H9 (cell line): ENCODE results near the gene RBKS. TPM values are rescaled to one million over a fixed set of nuclear protein-coding genes. Genes with fewer than 3 reads are reported as not detected.

ENCODE experiments used
- DNase-seq: peaks from one replicate; pipeline ENCODE4 v3.0.0-alpha.2; 2017
- H2AFZ ChIP-seq: one replicate; pipeline ENCODE4 v1.6.1; 2013; ENCODE audit warnings: mild to moderate bottlenecking, low read length, control low read depth, moderate library complexity
- H2AK5ac ChIP-seq: 2 replicates; pipeline ENCODE4 v1.6.1; 2013; ENCODE audit warnings: low read length, control low read depth, mixed read lengths; ENCODE audit not compliant: insufficient read length
- H2BK120ac ChIP-seq: one replicate; pipeline ENCODE4 v1.6.1; 2013; ENCODE audit warnings: low read depth, mild to moderate bottlenecking, low read length, control low read depth, inconsistent platforms; ENCODE audit not compliant: poor library complexity, severe bottlenecking
- H2BK12ac ChIP-seq: 2 replicates; pipeline ENCODE4 v1.6.1; 2013; ENCODE audit warnings: low read length, control low read depth, mixed read lengths, low read depth; ENCODE audit not compliant: insufficient read length
- H2BK15ac ChIP-seq: 2 replicates; pipeline ENCODE4 v1.6.1; 2013; ENCODE audit warnings: low read depth, low read length, control low read depth
- H2BK20ac ChIP-seq: one replicate; pipeline ENCODE4 v1.6.1; 2013; ENCODE audit warnings: low read depth, mild to moderate bottlenecking, low read length, control low read depth, inconsistent platforms; ENCODE audit not compliant: poor library complexity, severe bottlenecking
- H2BK5ac ChIP-seq: 2 replicates; pipeline ENCODE4 v1.6.1; 2013; ENCODE audit warnings: low read length, control low read depth, mixed read lengths; ENCODE audit not compliant: insufficient read length
- H3K14ac ChIP-seq: 2 replicates; pipeline ENCODE4 v1.6.1; 2013; ENCODE audit warnings: low read length, control low read depth; ENCODE audit not compliant: insufficient read depth
- H3K18ac ChIP-seq: 2 replicates; pipeline ENCODE4 v1.6.1; 2013; ENCODE audit warnings: low read depth, mild to moderate bottlenecking, mixed read lengths, low read length, control low read depth; ENCODE audit not compliant: insufficient read length
- H3K23ac ChIP-seq: 2 replicates; pipeline ENCODE4 v1.6.1; 2013; ENCODE audit warnings: low read length, control low read depth, mixed read lengths, low read depth; ENCODE audit not compliant: insufficient read length
- H3K23me2 ChIP-seq: 2 replicates; pipeline ENCODE4 v1.6.1; 2013; ENCODE audit warnings: low read depth, mild to moderate bottlenecking, mixed read lengths, low read length, control low read depth; ENCODE audit not compliant: insufficient read length, poor library complexity, severe bottlenecking
- H3K27ac ChIP-seq: 2 replicates; pipeline ENCODE4 v1.5.1; 2013; ENCODE audit warnings: low read length, control low read depth, mixed read lengths, low read depth; ENCODE audit not compliant: insufficient read length
- H3K27me3 ChIP-seq: 2 replicates; pipeline ENCODE4 v1.6.1; 2013; ENCODE audit warnings: low read length, control low read depth, inconsistent platforms; ENCODE audit not compliant: insufficient read depth
- H3K4ac ChIP-seq: 2 replicates; pipeline ENCODE4 v1.6.1; 2013; ENCODE audit warnings: low read depth, mild to moderate bottlenecking, control low read depth, inconsistent platforms, low read length, moderate library complexity
- H3K4me1 ChIP-seq: 2 replicates; pipeline ENCODE4 v1.6.1; 2013; ENCODE audit warnings: low read length, control low read depth, inconsistent platforms; ENCODE audit not compliant: insufficient read depth
- H3K4me2 ChIP-seq: 2 replicates; pipeline ENCODE4 v1.6.1; 2013; ENCODE audit warnings: low read length, control low read depth, mixed read lengths; ENCODE audit not compliant: insufficient read length, insufficient read depth
- H3K56ac ChIP-seq: 2 replicates; pipeline ENCODE4 v1.6.1; 2013; ENCODE audit warnings: low read depth, mild to moderate bottlenecking, mixed read lengths, low read length, control low read depth; ENCODE audit not compliant: insufficient read length
- H3K79me1 ChIP-seq: 2 replicates; pipeline ENCODE4 v1.6.1; 2013; ENCODE audit warnings: low read depth, mild to moderate bottlenecking, moderate library complexity, low read length, control low read depth, inconsistent platforms; ENCODE audit not compliant: insufficient read depth, poor library complexity, severe bottlenecking
- H3K79me2 ChIP-seq: 2 replicates; pipeline ENCODE4 v1.6.1; 2013; ENCODE audit warnings: low read length, control low read depth, inconsistent platforms; ENCODE audit not compliant: insufficient read depth
- H3K9ac ChIP-seq: 2 replicates; pipeline ENCODE4 v1.6.1; 2013; ENCODE audit warnings: low read length, control low read depth, mixed read lengths; ENCODE audit not compliant: insufficient read length; ENCODE audit errors: extremely low read depth
- H3K9me3 ChIP-seq: one replicate; pipeline ENCODE4 v1.6.1; 2013; ENCODE audit warnings: low read depth, low read length, inconsistent platforms; ENCODE audit not compliant: control insufficient read depth
- H3T11ph ChIP-seq: one replicate; pipeline ENCODE4 v1.6.1; 2013; ENCODE audit warnings: mild to moderate bottlenecking, low read length, control low read depth, inconsistent platforms
- H4K20me1 ChIP-seq: one replicate; pipeline ENCODE4 v1.6.1; 2013; ENCODE audit not compliant: control insufficient read depth, insufficient read length, insufficient read depth
- H4K5ac ChIP-seq: 2 replicates; pipeline ENCODE4 v1.6.1; 2013; ENCODE audit warnings: low read depth, mild to moderate bottlenecking, mixed read lengths, low read length, control low read depth; ENCODE audit not compliant: insufficient read length
- H4K8ac ChIP-seq: replicated peaks from 2 replicates; pipeline ENCODE4 v1.6.1; 2013; ENCODE audit warnings: low read length, control low read depth, mixed read lengths, low read depth; ENCODE audit not compliant: insufficient read length
- H4K91ac ChIP-seq: 2 replicates; pipeline ENCODE4 v1.6.1; 2013; ENCODE audit warnings: low read depth, mild to moderate bottlenecking, moderate library complexity, mixed read lengths, low read length, control low read depth; ENCODE audit not compliant: insufficient read length
- H3K27ac Mint-ChIP-seq, 3 experiments: 2 replicates in 2 of 3; 3 replicates in 1 of 3; pipeline ENCODE4 v1.8.0; 2020 to 2021; ENCODE audit warnings: mixed read lengths in 3 of 3, mild to moderate bottlenecking in 1 of 3, moderate library complexity in 1 of 3
- H3K27me3 Mint-ChIP-seq: 2 replicates; pipeline ENCODE4 v1.8.0; 2021; ENCODE audit warnings: low read depth, mild to moderate bottlenecking, moderate library complexity, mixed read lengths
- H3K36me3 Mint-ChIP-seq, 3 experiments: 2 replicates in 2 of 3; 3 replicates in 1 of 3; pipeline ENCODE4 v1.8.0; 2020 to 2021; ENCODE audit warnings: low read depth in 3 of 3, mixed read lengths in 3 of 3; ENCODE audit not compliant: insufficient read depth in 1 of 3
- H3K4me1 Mint-ChIP-seq, 2 experiments: 2 replicates each; pipeline ENCODE4 v1.8.0; 2020; ENCODE audit warnings: mixed read lengths in 2 of 2
- H3K4me3 Mint-ChIP-seq, 2 experiments: 2 replicates in 1 of 2; 3 replicates in 1 of 2; pipeline ENCODE4 v1.8.0; 2020 to 2021; ENCODE audit warnings: mild to moderate bottlenecking in 2 of 2, mixed read lengths in 2 of 2, moderate library complexity in 1 of 2
- H3K9me3 Mint-ChIP-seq, 2 experiments: 2 replicates in 1 of 2; 3 replicates in 1 of 2; pipeline ENCODE4 v1.8.0; 2020; ENCODE audit warnings: mild to moderate bottlenecking in 2 of 2, mixed read lengths in 2 of 2, moderate library complexity in 1 of 2
- CTCF ChIP-seq: fragments of 200-600 bp; sonication (generic); conservative IDR thresholded peaks from 3 replicates; pipeline ENCODE4 v1.8.0; 2021; ENCODE audit warnings: antibody characterized with exemption, mild to moderate bottlenecking
- whole genome bisulfite sequencing: extraction: QIAGEN DNeasy Blood & Tissue Kit; methylation state at CpG from one replicate; pipeline ENCODE4 v1.1.7; 2013; ENCODE audit warnings: missing lambda C conversion rate, low lambda C conversion rate, mixed read lengths; ENCODE audit not compliant: insufficient read length; ENCODE audit errors: extremely low coverage; 5-methylcytosine and 5-hydroxymethylcytosine counted together
- total RNA-seq: library from RNA; stranded (reverse); gene quantifications from 2 replicates; pipeline ENCODE4 v1.2.1, GENCODE V29; 2021

Gene RBKS
- total RNA-seq, 1 experiment from 2014 or later, result 2.3 TPM

GRCh38 chr2:27929916-27930486, 39.8 kb upstream of the RBKS start:
- no peaks in the 10 kb centered on the region for H3K79me2 ChIP-seq
- H3K9me3 ChIP-seq, result no peaks in the 10 kb centered on the region
- no peak overlapping the region for H4K91ac ChIP-seq
- no peak overlapping the region for H3K4ac ChIP-seq
- no peaks in the 10 kb centered on the region for H3K27me3 Mint-ChIP-seq
- H3K27ac Mint-ChIP-seq, result no peak overlapping the region
- no peak overlapping the region for H2BK20ac ChIP-seq
- H3K56ac ChIP-seq, result no peak overlapping the region
- H3K27ac ChIP-seq, result no peak overlapping the region
- H3K23ac ChIP-seq, result no peak overlapping the region
- H2AK5ac ChIP-seq, result no peak overlapping the region
- H3K9ac ChIP-seq, result no peak overlapping the region
- H4K5ac ChIP-seq, result no peak overlapping the region
- H4K20me1 ChIP-seq, result no peaks in the 10 kb centered on the region
- no peaks in the 10 kb centered on the region for H3K9me3 Mint-ChIP-seq
- H3K4me3 Mint-ChIP-seq, result no peak overlapping the region
- H3K4me1 ChIP-seq, result peaks cover 2% of the 10 kb centered on the region; the same call in 1 of the 2 replicates
- no peaks in the 10 kb centered on the region for H3K27me3 ChIP-seq
- H3K4me2 ChIP-seq, result no peak overlapping the region
- H3K79me1 ChIP-seq, result no peaks in the 10 kb centered on the region
- H3K4me1 Mint-ChIP-seq, result peaks cover 6% of the 10 kb centered on the region in 2 experiments
- no peaks in the 10 kb centered on the region for H3K23me2 ChIP-seq
- H2AFZ ChIP-seq, result no peak overlapping the region
- no peak overlapping the region for H2BK5ac ChIP-seq
- no peak for TF ChIP-seq CTCF
- no peaks in the 10 kb centered on the region for H3K36me3 Mint-ChIP-seq
- no peak overlapping the region for H3K18ac ChIP-seq
- H2BK120ac ChIP-seq, result no peak overlapping the region
- H2BK12ac ChIP-seq, result no peak overlapping the region
- H4K8ac ChIP-seq, result no peak overlapping the region
- H3T11ph ChIP-seq, result no peak overlapping the region
- DNase-seq, result no peak
- WGBS, result no CpG with 5 or more reads among the region's 11 CpGs
- H3K14ac ChIP-seq, result no peak overlapping the region
- no peak overlapping the region for H2BK15ac ChIP-seq
